HT1080 (cell line): Measurements from ENCODE around the gene HSD11B1. TPM values are rescaled to one million over a fixed set of nuclear protein-coding genes. Genes with fewer than 3 reads are reported as not detected.

ENCODE experiments used
- DNase-seq: peaks from one replicate; pipeline ENCODE4 v3.0.0-alpha.2; 2015; ENCODE audit warnings: low read depth
- total RNA-seq: library from RNA; depleted of rRNA; stranded (reverse); fragments of >200 nt; shearing (Covaris generic); gene quantifications from 2 replicates; pipeline ENCODE4 v1.2.3, GENCODE V29; 2014

Gene HSD11B1
- total RNA-seq, 1 experiment from 2014 or later, result 45.9 TPM

DNA sequence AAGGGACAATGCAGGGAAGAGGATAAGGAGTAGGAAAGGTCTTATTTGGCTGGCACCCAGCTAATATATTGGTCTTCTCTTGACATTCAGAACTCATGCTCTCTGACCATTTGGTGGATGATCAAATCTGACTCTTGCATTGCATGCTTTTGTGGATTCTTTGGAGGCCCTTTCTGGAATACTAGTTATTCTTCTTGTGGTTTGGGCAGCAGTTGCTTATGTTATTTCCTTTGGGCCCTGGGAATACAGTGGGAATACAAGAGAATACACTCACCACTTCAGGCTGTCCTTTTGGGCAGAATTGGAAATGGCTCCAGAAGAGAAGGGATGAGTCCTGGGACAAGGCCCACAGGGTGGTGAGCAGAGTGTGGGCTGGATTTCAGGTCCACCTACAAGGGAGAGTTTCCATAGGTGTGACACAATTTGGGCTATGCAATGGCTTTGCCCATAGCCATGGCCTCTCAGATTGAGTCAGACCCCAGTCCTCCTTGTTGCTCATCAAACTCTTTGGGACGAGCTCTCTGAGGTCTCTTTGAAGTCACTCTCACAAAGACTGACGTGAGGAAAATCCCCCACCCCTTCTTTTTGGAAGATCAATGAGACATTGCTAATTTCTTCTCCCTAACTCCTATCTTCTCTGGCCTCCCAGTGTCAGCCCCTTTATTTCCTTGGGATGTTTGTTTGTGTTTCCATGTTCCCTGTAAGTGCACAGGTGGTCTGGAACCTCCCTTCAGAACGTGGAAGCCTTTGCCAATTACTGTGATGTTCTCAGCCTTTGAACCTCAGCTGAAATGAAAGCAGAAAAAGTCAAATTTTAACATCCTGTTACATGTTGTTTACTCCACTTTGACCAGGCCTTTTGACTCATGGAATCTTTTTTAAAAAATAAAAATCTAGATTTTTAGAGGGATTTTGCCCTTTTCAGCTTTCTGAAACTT lies 19.4 kb downstream of the HSD11B1 start:
- DNase-seq, result no peak

DNA sequence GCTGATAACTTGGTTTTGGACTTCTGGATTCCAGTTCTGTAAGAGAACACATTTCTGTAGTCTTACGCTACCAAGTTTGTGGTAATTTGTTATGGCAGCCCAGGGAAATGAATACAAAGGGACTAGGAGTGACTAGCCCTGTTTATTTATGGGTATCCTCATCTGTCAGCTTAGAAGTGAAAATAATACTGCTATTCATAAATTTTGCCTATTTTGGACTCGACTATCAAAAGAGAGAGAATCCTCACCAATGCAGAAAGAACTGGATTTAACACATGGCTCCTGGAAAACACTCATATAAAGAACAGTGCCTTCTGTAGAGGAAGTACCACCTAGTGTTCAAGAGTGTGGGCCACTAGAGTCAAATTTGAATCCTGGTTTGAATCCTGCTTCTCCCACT lies 22.6 kb downstream of the HSD11B1 start:
- no peak for DNase-seq

DNA sequence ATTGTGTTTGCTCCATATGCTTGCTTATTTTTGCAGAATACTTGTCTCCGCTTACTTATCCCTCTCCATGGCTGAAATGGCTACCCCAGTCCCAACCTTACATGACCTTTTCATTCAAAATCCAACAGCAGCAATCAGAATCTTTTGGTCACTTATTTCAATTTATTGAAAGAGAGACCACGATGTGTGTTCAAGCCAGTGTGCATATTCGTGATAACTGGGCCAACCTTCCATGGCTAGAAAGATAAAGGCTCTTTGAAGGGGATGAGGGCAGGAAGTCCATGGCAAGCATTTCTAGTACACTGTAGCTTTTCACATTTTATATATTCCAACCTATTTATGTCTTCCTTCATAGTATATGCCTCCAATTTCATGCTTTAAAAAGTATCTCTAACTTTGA lies 23.1 kb downstream of the HSD11B1 start:
- DNase-seq, result no peak

DNA sequence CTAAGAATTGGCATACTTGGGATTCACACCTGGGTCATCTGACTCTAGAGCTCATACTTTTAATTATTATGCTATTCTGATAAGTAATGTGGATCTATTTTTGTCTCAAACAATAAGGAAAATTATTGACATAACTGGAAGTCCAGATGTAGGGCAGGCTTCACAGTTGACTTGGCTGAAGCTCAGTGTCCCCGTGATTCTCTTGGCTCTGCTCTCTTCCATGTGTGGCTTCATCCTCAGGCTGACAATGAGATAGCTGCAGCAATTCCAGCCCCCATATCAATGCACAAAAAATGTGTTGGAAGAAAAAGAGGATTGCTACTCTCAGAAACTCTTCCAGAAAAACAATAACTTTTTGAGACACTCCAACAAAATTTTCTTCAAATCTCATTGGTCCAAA lies 23.8 kb downstream of the HSD11B1 start:
- DNase-seq, result no peak

DNA sequence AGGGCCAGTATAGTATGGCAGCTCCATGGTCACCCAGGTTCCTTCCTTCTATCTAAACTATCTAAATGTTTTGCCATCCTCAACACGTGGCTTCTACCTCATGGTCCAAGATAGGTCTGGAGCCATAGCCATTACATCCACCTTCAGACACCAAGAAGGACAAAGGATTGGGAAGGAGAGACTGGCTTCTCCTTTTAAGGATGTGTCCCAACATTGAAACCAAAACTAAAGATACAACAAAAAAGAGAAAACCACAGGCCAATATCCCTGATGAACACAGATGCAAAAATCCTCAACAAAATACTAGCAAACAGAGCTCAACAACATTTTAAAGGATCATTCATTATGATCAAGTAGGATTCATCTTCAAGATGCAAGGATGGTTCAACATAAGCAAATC lies 24.8 kb downstream of the HSD11B1 start:
- DNase-seq, result no peak

DNA sequence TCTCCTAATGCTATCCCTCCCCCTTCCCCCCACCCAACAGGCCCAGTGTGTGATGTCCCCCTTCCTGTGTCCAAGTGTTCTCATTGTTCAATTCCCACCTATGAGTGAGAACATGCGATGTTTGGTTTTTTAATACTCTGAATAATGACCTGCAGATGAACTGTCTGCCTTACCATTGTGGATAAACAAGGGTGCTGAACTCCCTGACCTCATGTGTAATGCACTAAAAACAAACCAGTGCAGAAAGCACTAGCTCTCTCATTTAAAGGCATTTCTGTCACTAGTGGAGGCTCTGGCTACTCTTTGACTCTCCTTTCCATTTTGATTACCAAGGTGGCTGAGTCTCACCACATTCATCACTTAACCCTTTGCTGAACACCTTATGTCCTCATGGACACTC lies 28.1 kb downstream of the HSD11B1 start:
- no peak for DNase-seq

DNA sequence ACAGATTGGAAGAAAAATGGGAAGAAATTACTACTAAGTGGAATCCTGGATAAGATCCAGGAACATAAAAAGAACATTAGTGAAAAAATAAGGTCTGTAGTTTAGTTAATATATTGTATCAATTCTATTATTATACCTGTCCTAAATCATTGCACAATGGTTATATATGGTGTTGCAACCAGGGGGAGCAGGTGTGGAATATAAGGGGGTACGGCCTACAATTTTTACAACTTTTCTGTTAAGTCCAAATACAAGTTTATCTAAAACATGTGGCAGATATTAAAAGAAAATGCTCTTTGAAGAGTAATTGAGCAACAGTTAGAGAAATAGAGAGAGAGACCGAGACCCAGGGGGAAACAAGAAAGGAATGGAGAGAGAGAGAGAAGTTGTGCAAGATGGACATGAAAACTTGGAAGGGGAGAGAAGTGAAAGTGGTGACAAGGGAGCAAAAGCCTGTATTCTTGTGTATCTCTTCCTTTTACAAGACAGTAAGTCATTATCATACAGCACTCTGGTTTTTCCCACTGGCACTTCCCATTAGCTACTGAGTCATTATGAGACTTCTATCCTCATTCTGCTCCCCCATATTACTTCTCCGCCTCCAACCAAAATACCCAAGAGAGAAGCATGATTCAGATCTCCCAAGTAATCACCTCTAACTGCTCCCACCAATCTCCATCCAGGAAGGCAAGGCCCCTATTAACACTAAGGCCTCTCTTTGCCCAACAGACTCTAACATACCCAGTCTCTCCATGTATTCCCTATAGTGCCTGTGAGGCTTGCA lies 29.0 kb downstream of the HSD11B1 start:
- DNase-seq, result peak; percentile 21

DNA sequence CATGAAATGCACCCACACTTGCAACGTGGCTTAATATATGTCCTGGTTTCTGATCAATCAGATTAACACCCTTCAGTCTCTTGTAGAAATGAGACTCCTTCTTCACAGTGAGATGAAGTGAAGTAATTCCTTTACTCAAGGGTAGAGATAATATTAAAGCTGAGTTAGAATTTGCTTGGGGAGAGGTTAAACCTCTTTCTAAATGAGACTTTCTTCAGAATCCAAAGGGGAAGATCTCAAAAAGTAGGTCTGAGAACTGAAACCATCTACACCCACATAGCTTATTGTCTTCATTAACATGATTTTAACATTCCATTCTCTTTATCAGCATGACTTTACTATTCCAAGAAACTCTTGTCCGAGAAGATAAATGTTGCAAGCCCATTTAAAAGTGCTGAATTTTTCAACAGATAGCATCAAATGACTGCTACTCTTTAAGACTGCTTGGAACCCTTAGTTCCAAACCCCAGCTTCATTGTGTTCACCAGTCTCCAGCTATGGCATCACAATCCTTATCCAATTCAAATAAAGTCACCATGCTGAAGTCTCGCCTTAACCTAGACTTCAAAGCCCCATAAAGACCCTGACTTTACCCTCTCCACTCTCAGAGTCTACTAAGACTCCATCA lies 32.0 kb downstream of the HSD11B1 start:
- DNase-seq, result no peak

DNA sequence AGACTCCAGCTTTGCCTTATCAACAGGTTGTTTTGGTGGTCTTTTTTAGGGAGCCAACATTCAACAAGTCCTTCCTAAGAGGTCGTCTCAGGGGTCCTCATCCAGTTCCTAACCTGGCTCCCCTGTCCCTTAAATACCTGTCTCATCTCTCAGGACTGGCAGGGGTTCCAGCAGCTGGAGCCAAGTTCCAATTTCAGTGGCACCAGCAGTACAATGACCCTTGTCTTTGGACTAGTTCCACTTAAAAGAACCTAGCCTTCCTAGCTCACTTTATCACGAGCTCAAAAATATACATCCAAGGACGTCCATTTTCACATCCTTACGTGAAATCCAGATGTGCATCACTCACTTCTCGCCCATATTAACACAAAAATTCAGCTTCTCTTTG lies 32.5 kb downstream of the HSD11B1 start:
- no peak for DNase-seq

DNA sequence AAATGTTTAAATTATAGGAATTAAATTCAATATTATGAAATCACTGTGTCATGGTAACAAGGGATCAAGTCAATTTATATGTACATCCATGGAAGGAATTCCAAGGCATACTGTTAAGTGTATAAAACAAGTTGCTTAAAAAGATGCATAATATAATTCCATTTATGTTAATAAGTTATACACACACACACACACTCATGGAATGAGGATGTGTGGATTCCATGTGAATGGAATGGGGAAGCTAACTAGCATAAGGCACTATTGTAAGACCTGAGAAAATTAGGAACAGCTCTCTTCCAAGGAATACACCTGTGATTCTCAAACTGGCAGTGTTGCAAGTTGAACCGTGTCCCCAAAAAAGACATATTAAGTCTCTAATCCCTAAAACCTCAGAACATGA lies 33.6 kb downstream of the HSD11B1 start:
- no peak for DNase-seq

DNA sequence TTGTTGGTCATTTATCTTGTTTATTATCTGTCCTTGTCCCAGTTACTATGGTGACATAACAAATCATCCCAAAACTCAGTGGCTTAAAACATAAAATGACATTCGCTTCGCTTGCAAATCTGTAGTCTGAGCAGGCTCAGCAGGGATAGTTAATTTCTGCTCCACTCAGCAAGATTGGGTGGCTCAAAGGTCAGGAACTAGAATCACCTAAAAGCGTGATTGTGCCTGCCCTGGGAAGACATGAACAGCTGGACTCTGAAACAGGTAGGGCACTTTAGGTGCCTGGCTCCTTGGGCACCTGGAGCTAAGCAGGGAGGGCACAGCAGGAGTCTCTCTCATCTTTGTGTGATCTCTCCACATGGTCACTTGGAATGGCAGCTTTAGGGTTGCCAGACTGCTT lies 36.5 kb downstream of the HSD11B1 start:
- DNase-seq, result no peak

DNA sequence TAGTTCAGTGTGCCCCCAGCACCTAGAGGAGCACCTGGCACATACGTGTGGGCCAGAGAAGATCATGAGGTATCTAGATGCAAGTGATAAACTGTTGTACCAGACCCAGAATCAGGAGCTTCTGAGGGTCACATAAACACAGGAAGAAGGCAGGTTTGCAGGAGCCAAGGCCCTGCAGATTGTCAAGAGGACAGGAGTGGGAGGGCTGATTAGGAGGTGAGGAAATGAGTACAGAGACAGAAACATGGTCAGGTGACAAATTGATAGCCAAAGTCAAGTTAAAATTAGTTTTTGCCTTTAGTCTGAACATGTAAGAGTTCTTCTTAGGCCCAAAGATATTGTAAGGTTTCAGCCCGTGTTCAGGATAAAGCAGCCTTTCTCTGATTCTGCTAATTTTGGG lies 37.2 kb downstream of the HSD11B1 start:
- no peak for DNase-seq

DNA sequence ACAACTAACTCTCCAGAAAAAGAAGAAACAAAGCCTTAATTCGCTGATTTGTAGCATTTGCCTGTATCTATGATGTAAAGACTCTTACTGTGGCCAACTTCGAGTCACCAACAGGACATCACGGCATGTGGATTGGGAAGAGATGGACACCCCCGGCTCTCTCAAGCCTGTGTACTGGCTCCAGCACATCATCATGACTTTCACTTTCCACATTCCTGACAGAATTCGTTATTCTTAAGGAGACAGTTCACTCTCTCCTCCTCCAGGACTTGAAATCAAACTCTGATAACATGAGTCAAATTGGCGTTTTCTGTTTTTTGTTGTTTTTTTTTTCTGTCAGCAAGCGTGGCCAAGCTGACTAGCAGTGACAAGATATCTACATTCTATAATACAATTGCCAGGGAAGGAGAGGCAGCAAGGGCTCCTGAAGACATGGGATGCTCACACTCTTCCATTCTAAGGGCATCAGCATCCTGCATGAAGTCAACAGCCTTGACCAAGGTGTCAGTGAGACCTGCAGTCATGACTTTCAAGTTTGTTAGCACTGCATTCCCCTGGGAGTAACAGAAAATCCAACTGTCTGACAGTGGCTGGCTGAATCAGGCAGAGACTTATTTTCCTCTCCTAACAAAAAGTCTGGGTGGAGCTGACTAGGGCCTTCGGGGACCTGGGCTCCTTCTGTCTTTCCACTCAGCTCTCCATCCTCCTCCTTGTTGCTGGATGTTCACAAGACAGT lies 37.9 kb downstream of the HSD11B1 start:
- no peak for DNase-seq

DNA sequence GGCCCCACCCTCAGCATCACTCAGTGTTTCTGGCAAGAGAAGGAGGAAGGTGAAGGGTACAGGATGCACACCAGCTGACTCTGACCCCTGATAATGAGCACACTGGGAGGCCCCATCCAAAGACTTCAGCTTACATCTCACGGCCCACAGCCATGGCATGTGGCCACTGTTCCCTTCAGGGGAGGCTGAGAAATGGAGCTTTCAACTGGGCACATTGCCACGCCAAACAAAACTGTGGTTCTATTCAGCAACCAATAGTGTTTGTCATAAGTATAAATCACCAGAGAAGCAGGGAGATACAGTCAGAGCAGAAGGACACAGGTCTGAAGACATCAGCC lies 38.5 kb downstream of the HSD11B1 start:
- peak; percentile 75 for DNase-seq

DNA sequence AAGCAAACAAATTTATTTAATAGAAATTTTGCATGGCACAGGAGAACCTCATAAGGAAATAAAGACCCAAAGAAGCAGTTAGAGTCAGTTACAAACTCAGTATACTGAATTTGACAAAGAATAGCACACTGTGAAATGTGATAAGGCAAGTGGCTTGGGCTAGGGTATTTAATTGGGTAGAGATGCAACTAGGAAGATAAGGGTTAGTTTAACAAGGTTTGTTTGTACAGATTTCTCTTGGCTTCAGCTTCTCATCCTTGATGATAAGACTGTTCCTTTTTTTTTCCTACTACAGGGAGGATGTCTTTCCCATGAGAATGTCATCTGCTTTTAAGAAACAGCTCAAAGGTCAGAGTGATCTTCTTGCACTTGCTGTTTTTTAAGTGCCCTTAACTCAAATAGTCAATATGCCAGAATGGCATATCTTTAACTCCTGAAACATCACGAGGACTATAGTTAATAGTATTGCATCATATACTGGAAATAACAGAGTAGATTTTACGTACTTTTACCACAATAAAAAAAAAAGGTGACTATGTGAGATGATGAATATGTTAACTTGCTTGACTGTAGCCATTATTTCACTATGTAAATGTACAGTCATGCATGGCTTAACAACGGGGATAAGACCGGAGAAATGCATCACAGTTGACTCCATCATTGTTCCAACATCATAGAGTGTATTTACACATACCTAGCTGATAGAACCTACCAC lies 42.0 kb downstream of the HSD11B1 start:
- DNase-seq, result no peak

DNA sequence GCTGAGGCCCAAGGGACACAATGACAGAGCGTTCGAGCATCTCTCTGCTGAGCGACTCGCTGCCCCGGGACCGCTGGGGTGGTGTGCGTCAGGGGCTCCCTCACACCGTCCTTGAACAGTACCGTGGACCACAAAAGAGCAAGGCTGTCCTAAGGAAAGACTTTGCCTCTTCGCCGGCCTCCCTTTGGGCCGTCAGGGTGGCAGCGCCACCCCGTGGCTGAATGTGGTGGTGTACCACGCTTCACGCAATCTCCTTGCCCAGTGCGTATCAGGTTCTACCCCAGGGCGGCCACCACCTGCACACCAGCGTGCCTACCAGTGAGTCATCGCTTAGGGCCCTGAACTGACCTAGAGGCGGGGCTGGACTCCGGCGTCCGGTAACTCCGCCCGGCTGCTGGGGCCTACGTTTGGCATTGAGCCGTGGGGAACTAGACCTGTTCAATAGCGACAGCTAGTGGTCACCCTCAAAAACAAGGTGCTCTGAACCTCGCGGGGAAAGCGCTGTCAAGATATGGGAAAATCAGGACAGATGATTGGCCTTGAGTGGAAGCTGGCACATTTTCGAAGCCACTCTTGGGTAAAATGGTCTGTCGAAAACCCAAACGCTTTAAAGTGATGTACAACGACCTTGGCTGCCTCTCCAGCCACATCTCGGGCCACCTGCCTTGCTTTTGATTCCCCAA lies 43.1 kb downstream of the HSD11B1 start:
- DNase-seq, result peak; percentile 98

DNA sequence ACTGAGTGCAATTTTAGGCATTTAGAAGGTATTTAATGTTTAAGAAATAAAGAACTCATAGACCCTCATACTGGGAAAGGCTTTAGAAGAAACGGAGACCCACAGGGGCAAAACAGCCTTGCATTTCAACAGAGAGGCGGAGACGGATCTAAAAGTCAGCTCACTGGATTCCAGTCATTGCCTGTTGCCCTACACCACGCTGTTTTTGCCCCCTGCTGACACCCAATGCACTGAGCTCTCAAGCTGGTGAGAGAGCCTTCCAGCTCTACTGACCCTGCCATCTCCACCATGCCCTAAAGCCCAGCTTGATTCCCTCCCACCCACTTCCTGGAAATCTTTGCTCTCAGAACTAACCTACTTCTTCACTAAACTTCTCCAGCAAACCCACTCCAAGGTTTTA lies 44.0 kb downstream of the HSD11B1 start:
- no peak for DNase-seq

DNA sequence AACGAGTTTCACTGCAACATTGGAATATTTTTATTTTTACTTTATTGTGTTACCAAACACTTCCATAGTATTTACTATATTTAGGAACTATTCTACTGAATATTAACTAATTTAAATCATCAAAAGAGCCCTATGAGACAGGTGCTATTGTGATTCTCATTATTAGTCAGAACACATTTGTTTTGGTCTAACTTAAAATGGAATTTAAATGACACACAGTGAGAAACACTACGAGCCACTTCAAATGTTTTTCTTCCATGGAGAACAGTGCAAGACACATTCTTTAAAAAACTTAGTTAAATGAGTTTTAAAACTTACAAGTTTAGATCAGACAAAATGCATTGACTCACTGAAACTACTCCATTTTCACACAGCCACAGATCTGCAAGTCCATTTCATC lies 44.6 kb downstream of the HSD11B1 start:
- DNase-seq, result no peak

DNA sequence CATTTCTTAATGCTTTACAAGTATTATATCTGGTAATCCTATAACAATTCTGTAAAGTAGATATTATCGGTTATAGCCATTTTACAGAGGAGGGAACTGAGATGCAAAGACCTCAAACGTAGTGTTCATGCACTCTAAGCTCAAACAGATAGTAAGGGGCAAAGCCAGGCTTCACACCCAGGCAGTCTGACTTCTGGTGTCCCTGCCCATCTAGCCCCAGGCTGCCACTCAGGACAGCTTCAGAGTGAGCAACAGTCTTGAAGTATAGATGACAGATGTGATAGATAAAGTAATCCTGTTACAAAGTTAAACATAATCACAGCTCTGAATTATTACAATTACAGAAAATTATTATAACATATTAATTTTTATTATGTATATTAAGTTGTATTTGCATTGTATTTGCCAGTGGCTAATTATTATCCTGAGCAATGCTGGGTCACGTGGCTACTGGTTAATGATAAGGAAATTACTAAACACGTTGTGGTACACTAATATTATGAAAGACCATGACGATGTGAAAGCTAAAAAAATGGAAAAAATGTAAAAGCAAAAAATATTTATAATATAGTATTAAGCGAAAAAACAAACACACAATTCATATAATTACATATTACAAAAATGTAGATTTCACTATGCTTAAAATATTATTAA lies 45.2 kb downstream of the HSD11B1 start:
- no peak for DNase-seq
